Stimulated activated CD4-positive, alpha-beta T cell treated with anti-CD3 and anti-CD28 coated beads, TNF-alpha, amount 100 ng/mL, for 1 hour (primary cell): ENCODE measurements around the gene PTRH1.

Experiments
- DNase-seq, 3 donors: peaks; one replicate each; pipeline ENCODE4 v3.0.0-alpha.2; 2020; ENCODE audit warnings: low read depth in 3 of 3, low spot score in 1 of 3

The PTRH1 gene

GRCh38 chr9:127720031-127720864 lies 4.8 kb upstream of the PTRH1 start:
- DNase-seq = no peak

GRCh38 chr9:127717766-127718165 lies 2.3 kb upstream of the PTRH1 start:
- DNase-seq = no peak

GRCh38 chr9:127716412-127716811 lies 949 bp upstream of the PTRH1 start:
- DNase-seq = no peak

GRCh38 chr9:127714951-127715469 lies 453 bp downstream of the PTRH1 start:
- no peak for DNase-seq

GRCh38 chr9:127714020-127714750 lies 1.3 kb downstream of the PTRH1 start:
- no peak for DNase-seq

GRCh38 chr9:127712867-127713266 lies 2.6 kb downstream of the PTRH1 start:
- DNase-seq = no peak

- no peak for DNase-seq
Measured at GRCh38 chr9:127712371-127712770, 3.1 kb downstream of the PTRH1 start.

- no peak for DNase-seq
Measured at GRCh38 chr9:127711831-127712274, 3.6 kb downstream of the PTRH1 start.

- DNase-seq = no peak
Measured at GRCh38 chr9:127711226-127711701, 4.2 kb downstream of the PTRH1 start.

- DNase-seq = no peak
Measured at GRCh38 chr9:127710204-127710783, 5.2 kb downstream of the PTRH1 start.

GRCh38 chr9:127708952-127709587 lies 6.4 kb downstream of the PTRH1 start:
- no peak for DNase-seq

GRCh38 chr9:127707766-127708165 lies 7.7 kb downstream of the PTRH1 start:
- no peak for DNase-seq

- DNase-seq = no peak
Measured at GRCh38 chr9:127706836-127707241, 8.6 kb downstream of the PTRH1 start, which contains the start of gene CFAP157. Gene CFAP157, plus strand, starts transcription at chr9:127706988. Its CDS starts 44 bp downstream, at chr9:127707032.

- DNase-seq = no peak
Measured at GRCh38 chr9:127705577-127706379, 9.7 kb downstream of the PTRH1 start.

GRCh38 chr9:127703289-127703946 lies 12.0 kb downstream of the PTRH1 start:
- no peak for DNase-seq

- no peak for DNase-seq
Measured at GRCh38 chr9:127700594-127701255, 14.7 kb downstream of the PTRH1 start.

- DNase-seq = no peak
Measured at GRCh38 chr9:127700140-127700539, 15.3 kb downstream of the PTRH1 start.

- DNase-seq = peak; percentile 52 to 71 (median 62)
Measured at GRCh38 chr9:127698985-127699670, 16.3 kb downstream of the PTRH1 start.
